Stimulated activated CD4-positive, alpha-beta T cell treated with anti-CD3 and anti-CD28 coated beads, TNF-alpha, amount 100 ng/mL, for 48 hours (primary cell): ENCODE measurements around the gene DNASE1L1.
"Not testable (repeated sequence)": the region's sequence is repeated elsewhere in the genome, so short reads cannot be mapped to it uniquely, and the experiment has no call there.

Source experiments
- DNase-seq, 3 donors: peaks; one replicate each; pipeline ENCODE4 v3.0.0-alpha.2; 2020; ENCODE audit warnings: low read depth in 3 of 3

The DNASE1L1 gene

GRCh38 chrX:154403858-154404257 is 5.2 kb downstream of the DNASE1L1 start:
- no peak for DNase-seq

DNA sequence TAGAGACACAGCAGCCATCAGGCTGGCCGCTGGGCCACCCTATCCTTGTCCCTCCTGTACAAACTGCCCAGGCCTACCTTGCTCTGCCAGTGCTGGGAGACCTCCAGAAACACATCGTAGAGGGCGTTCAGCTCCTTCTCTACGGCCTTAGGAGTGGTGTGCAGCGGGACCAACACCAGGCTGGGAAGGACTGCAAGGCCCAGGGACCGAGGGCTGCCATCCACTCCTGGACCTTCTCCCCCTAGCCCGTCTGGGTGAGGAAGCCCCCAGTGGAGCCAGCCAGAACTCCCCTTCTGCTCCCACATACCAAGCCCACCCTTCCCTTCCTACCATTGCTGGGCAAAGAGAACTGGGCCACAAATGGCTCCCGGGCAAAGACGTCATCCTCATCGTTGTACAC is 5.9 kb downstream of the DNASE1L1 start:
- no peak for DNase-seq

DNA sequence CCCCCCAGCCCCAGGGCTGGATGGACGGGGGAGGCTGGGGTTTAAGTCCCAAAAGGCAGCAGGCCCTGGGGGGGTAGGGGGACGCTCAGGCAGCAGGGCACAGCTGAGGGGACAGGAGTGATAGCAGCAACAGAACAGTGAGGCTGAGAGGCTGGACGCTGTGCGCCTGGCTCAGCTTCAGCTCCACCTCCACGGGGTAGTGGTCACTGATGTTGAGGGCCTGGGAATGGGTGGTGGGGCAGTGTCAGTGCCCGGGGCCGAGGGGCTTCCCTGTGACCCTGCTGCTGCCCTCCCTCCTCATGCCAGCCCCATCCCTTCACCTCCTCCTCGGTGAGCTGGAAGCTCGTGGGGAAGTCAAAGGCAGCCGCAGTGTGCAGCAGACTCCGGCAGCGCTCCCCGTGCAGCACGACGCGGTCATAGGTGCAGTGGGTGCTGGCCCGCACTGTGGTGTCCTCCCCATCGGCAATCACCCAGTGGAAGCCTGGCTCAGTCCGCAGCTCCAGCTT is 6.4 kb downstream of the DNASE1L1 start:
- no peak for DNase-seq

DNA sequence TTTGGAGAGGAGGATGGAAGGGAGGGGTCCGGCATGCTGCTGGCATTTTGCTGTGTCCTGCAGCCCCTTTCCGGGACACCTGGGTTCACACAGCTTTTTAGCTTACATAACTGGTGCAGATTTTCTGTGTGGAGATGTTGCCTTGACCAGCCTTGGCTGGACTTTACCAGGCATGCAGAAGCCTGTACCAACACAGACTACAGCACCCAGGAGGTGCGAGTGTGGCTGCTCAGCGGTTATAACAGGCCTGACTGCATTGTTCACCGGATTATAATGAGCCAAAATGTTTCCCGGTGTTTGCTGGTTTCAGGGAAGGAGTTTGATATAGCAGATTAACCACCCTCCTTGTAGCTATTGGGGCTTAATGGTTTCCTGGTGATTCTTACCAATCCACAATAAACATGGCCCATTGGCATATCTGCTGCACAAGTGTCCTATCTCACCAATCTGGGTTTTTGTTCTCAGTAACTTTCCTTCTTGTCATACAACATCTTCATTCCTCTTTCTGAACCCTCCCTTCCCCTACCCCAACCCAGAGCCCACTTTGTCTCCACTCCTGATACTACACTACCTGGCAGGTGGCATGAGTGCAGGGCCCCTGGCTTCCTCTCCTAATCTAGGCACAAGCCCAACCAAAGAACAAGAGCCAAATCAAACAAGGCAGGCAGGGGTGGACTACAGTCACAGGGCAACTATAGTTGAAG is 7.0 kb downstream of the DNASE1L1 start:
- no peak for DNase-seq

- no peak for DNase-seq
These were observed 7.8 kb downstream of the DNASE1L1 start for GRCh38 chrX:154401045-154401799.

GRCh38 chrX:154400369-154400817 is 8.7 kb downstream of the DNASE1L1 start:
- not testable (repeated sequence) for DNase-seq

DNA sequence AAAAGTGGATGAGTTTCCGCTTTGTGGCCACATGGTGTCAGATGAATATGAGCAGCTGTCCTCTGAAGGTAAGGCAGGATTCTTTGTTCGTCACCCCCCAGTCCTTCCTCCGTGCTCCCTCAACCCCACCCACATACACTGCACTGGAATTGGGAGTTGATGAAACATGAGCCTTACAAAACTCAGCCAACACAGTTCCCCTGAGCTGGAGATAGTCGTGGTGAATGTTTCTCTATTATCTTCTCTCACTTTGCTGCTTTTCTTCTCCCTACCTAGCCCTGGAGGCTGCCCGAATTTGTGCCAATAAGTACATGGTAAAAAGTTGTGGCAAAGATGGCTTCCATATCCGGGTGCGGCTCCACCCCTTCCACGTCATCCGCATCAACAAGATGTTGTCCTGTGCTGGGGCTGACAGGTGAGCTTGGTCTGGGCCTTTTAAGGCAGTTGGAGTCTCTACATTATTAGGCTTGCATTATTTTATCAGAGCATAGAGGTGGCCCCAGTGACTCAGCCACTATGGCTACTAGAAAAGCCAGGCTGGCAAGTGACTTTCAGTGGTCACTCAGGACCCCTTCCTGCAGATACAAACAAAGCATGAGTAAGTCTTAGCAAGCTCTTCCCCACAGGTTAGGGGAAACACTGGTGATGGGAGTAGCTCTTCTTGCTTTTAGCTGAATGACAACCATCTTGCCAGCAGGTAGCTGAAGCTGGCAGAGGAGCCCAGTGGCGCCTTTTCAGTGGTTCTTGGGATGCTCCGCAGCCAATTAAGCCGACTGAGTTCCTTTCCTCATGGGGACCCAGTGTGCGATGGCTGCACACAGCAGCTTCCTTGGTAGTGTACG is 9.3 kb downstream of the DNASE1L1 start:
- no peak for DNase-seq

DNA sequence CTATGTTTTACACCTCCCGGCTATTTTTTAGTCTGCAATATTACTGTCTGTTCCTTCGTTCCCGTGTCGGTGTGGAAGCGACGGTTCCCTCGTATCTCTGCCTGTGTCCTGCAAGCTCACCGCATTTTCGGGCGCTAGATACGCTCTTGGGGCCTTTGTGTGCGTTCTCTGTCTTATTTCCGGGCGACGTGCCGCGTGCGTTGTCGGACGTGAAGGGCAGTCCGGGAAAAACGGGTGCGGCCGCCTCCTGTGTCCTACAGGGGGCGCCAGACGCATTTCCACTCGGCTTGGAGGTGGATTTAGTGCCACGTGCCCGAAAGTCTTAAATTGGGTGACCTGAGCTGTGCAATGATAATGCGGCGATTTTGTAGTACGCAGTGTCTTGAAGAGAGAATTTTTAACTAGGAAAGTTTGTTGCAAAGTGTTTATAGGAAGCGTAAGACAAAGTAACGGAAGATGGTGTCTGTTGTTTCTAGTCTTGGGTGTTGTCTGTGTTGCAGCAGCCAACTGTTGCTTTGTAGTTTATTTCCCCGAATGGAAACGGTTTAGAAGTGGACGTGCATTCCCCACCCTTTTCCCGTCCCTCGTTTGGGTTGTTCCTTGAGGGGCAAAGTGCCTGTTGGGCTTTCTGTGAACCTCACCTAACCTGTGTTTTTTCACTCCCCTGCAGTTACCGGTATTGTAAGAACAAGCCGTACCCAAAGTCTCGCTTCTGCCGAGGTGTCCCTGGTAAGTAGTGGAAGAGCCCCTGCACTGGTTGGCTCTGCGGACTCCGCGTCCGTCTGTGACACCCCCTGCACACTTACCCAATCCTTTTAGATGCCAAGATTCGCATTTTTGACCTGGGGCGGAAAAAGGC is 10.2 kb downstream of the DNASE1L1 start:
- peak in 2 of 3 donors; percentile 63 to 68 for DNase-seq

GRCh38 chrX:154397888-154398667 is 11.0 kb downstream of the DNASE1L1 start, which contains the start of gene RPL10:
Gene RPL10, plus strand, starts transcription at chrX:154398377. Its CDS starts 143 bp downstream, at chrX:154398520.
- DNase-seq, result peak; percentile 74 to 89 (median 75)

GRCh38 chrX:154396973-154397887 is 11.8 kb downstream of the DNASE1L1 start:
- DNase-seq, result no peak

DNA sequence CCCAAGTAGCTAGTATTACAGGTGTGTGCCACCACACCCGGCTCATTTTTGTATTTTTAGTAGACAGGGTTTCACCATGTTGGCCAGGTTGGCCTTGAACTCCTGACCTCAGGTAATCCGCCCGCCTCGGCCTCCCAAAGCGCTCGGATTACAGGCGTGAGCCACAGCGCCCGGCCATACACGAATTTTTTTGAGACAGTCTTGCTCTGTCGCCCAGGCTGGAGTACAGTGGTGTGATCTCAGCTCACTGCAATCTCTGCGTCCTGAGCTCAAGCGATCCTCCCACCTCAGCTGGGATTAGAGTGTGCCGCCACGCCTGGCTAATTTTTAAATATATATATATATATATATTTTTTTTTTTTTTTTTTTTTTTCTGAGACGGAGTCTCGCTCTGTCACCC is 12.7 kb downstream of the DNASE1L1 start:
- not testable (repeated sequence) for DNase-seq

- not testable (repeated sequence) for DNase-seq
These were observed 19.0 kb downstream of the DNASE1L1 start for GRCh38 chrX:154389812-154390747.

DNA sequence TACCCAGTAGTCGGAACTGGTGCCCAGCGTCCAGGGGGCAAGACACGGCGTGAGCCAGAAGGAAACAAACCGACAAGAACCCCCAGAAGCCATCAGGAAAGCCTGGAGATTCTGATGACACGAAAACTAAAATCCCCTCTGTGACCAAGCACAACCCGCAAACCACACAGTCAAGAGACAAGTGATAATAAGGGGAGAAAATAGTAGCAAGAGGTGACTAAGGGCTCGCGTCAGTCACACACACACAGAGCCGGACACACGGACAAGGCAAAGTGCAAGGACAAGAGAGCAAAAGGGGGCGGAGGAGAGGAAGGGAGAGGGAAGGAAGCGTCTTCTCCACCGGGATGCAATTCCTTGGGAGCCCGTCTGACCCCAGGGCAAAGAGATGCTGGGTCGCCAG is 20.4 kb downstream of the DNASE1L1 start:
- DNase-seq, result not testable (repeated sequence)

DNA sequence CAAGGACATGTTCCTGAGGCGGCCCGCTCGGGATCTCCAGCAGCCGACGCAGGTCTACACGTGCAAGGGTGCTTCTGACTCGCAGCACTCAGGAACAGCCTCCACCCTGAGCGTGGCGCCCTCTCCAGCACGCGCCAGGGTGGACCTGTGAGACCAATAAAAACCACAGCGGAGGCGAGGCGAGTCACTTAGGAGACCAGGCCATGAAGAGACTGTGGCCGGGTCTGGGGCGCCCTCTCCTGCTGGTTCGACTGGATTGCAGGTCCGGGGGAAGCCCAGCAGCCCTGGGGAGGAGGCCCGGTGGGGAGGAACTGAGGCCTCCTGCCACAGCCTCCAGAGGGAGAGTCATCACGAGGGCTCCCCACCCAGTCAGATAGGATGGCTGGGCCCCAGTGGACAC is 21.0 kb downstream of the DNASE1L1 start:
- not testable (repeated sequence) for DNase-seq

DNA sequence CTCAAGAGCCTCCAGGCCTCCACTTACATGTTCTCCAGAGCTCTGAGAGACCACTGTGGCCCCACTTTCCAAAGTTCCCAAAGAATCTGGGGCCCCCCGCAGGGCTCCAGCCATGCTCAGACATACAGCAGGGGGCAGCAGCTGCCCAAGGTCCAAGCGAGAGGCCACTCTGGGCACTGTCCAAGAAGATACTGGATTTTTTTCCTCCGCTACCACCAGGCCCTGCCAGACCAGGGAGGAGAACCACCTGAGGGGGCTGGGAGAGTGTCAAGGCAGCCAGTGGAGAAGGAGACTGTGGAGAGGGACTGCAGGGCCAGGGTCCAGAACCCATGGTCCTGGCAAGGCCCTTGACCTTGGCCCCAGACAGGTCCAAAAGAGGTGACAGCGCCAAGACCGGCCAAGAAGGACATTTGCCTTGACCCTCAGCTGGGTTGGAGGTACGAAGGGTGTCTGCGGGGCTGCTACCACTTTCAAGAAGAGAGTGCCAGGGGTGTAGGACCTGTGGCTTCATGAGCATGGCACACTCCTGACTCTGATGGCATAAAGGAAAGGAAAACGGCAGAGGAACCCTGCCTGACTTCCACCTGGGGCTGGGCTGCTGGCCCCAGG is 24.7 kb downstream of the DNASE1L1 start:
- DNase-seq, result no peak

- no peak for DNase-seq
These were observed 25.4 kb downstream of the DNASE1L1 start for GRCh38 chrX:154383359-154384283.
